Effector memory CD8-positive, alpha-beta T cell (primary cell): ENCODE data around the gene PADI3.
"Not testable (repeated sequence)": the region's sequence is repeated elsewhere in the genome, so short reads cannot be mapped to it uniquely, and the experiment has no call there.

Experiments used
- ATAC-seq: fragments of 150-1000 bp; cut with Tn5 transposase; replicated peaks from 2 replicates; pipeline ENCODE4 v1.10.0; 2021; ENCODE audit warnings: mild to moderate bottlenecking, moderate library complexity
- DNase-seq, 3 experiments: peaks; one replicate each; pipeline ENCODE4 v3.0.0; 2021
- H3K27ac Mint-ChIP-seq, 2 donors: one replicate each; pipeline ENCODE4 v1.8.0; 2022; ENCODE audit warnings: mild to moderate bottlenecking in 2 of 2, mixed read lengths in 2 of 2, moderate library complexity in 2 of 2
- H3K27me3 Mint-ChIP-seq, 2 donors: one replicate each; pipeline ENCODE4 v1.8.0; 2022; ENCODE audit warnings: mixed read lengths in 2 of 2
- H3K36me3 Mint-ChIP-seq: one replicate; pipeline ENCODE4 v1.8.0; 2022; ENCODE audit warnings: mild to moderate bottlenecking, moderate library complexity, mixed read lengths; ENCODE audit not compliant: insufficient read depth
- H3K4me1 Mint-ChIP-seq, 2 donors: one replicate each; pipeline ENCODE4 v1.8.0; 2022; ENCODE audit warnings: low read depth in 2 of 2, mixed read lengths in 2 of 2
- H3K4me3 Mint-ChIP-seq, 2 donors: one replicate each; pipeline ENCODE4 v1.8.0; 2022; ENCODE audit warnings: mild to moderate bottlenecking in 2 of 2, mixed read lengths in 2 of 2, moderate library complexity in 2 of 2
- H3K9me3 Mint-ChIP-seq, 2 donors: one replicate each; pipeline ENCODE4 v1.8.0; 2022; ENCODE audit warnings: mixed read lengths in 2 of 2

Gene PADI3

DNA sequence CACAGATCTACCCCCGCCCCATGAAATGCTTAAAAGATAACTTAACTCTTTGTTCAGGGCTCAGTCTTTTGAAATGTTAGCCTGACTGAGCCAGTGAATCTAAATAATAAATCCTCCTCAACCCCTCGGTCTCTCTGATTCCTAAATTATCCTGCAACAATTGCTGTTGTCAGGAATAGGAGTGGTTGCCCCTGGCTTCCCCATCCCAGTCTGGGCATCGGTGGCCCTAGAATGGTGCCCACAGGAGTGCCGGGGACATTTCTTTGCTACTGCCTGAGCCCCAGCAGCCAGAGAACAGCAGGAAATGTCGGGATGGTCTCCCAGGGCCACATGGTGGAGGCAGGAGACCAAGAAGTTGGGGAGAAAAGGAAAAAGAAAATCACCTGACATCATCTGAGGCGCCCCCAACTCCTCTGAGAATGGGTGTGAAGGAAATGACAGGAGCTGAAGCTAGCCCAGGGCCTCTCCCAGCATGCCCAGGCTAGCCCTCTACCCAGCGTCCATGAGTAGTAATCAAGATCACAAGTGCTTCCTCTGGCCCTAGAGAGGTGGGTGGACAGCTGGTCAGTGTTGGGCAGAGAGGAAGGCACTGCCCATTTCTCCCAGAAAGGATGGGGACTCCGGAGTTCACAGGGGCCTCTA is 60.6 kb downstream of the PADI3 start:
- Mint-ChIP-seq H3K9me3 (no peaks in the 10 kb centered on the region), H3K36me3 (no peaks in the 10 kb centered on the region), H3K4me3 (no peak overlapping the region), H3K27ac (no peak overlapping the region), H3K27me3 (peaks cover 62 to 93% of the 10 kb centered on the region in 2 donors), H3K4me1 (no peaks in the 10 kb centered on the region)
- DNase-seq (no peak), ATAC-seq (no peak)

DNA sequence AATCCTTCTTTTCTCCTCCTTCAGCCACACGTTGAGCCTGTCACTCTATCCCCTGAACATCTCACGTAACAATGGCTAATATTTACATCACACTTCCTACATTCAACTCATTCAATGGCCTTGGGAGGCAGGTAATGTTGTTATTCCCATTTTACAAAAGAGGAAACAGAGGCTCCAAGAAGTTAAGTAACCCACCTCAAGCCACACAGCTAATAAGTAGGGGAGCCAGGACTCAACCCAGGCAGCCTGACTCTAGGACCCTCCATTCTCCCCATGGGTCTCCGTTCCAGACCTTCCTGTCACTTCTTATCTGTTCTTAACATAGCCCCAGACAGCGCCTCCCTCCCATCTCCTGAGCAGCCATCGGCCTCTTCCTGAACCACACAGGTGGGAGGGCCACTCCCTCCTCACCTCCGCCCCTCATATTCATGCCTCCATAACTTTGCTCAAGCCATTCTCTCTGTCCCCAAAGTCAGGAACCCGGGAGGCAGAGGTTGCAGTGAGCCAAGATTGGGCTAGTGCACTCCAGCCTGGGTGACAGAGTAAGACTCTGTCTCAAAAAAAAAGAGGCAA is 61.3 kb downstream of the PADI3 start:
- Mint-ChIP-seq H3K27ac (no peak overlapping the region), H3K27me3 (peaks cover 67 to 91% of the 10 kb centered on the region in 2 donors), H3K4me1 (no peaks in the 10 kb centered on the region), H3K4me3 (no peak overlapping the region), H3K9me3 (no peaks in the 10 kb centered on the region), H3K36me3 (no peaks in the 10 kb centered on the region)
- ATAC-seq (no peak), DNase-seq (no peak)

DNA sequence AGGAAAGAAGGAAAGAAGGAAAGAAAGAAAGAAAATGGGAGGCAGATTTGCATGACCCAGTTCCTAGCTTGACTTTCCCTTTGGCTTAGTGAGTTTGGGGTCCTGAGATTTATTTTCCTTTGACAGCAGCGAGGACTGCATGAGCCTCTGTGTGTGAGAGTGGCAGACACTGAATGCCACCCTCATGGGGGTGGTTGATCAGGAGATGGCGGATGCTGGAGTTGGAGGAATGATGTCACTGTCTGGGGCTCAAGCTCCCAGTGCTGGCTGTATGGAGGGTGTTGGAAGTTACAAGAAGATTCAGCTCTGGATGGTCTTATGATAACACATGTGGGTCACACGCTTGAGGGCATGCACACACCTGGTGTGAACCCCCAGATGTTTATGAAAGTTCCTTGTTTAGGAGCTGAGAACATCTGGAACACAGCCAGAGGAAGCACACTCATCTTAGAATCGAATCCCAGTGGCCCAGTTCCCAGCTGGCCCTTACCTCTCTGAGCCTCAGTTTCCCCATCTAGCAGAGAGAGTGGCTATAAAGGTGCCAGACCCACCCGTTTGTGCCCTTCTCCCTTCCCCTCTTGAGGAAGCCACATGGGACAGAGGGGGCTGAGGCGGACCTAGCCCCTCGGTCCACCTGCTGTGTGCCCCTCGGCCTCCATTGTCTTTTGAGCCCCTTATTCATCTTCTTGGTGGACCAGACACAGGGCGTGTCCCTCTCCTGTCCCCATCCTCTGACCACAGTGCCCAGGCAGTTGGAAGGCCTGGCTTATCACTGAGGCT is 64.8 kb downstream of the PADI3 start:
- ATAC-seq: no peak
- Mint-ChIP-seq H3K4me1 (no peaks in the 10 kb centered on the region), H3K9me3 (no peaks in the 10 kb centered on the region), H3K36me3 (no peaks in the 10 kb centered on the region), H3K27me3 (peaks cover 45 to 61% of the 10 kb centered on the region in 2 donors), H3K27ac (no peak overlapping the region), H3K4me3 (no peak overlapping the region)
- no peak for DNase-seq

DNA sequence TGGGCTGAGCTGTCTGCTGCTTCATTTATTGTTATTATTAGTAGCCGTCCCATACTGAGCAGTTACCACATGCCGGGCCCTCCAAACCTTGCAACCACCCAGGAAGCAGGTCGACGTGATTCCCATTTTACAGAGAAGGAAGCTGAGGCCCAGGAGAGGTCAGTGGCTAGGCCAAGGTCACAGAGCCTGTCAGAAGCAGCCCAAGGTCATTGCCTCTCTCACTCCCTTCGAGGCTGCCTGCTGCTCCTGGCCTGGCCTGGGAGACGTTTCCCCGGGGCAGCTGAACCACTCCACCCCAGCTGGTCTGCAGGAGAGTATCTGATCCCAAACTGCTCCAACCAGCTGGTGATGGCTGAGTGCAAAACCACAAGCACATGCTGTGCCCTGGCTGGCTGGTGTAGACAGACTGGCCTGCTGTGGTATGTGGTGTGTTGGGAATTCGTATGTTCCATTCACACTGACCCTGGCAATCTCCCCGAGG is 65.6 kb downstream of the PADI3 start:
- no peak for DNase-seq
- H3K36me3 Mint-ChIP-seq: no peaks in the 10 kb centered on the region

DNA sequence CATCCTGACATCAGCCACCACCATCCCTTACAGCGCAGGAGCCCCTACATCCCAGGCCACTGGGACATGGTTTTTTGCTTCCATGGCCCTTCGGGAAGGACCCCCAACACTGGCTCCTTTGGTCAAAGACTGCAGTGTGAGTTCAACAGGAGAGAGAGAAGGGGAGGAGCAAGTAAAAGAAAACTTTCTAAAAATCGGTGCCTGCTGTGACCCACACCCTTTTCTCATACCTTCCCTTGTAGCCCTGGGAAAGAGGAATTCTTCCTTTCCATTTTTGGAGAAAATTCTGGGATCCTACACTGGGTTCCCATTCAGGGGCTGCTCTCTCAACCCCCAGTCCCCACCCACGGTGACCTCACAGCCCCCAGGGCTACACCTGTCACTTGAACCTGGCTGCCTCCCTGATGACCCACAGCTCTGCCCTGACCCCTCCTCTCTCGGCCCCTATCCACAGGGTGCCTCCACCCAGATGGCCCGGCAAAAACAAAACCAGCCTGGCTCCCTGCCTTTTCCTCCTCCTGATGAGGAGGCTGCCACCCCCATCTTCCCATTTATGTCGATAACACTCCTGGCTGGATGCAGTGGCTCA is 66.7 kb downstream of the PADI3 start:
- Mint-ChIP-seq H3K4me3 (no peak overlapping the region), H3K36me3 (no peaks in the 10 kb centered on the region), H3K27ac (no peak overlapping the region), H3K9me3 (no peaks in the 10 kb centered on the region), H3K4me1 (no peaks in the 10 kb centered on the region), H3K27me3 (peaks cover 27 to 46% of the 10 kb centered on the region in 2 donors)
- no peak for ATAC-seq
- no peak for DNase-seq

More for the DNA sequence above, 65.6 kb downstream of the PADI3 start:
- no peak for ATAC-seq
- no peaks in the 10 kb centered on the region for H3K9me3 Mint-ChIP-seq
- H3K4me1 Mint-ChIP-seq: no peaks in the 10 kb centered on the region
- H3K4me3 Mint-ChIP-seq: no peak overlapping the region
- no peak overlapping the region for H3K27ac Mint-ChIP-seq
- peaks cover 38 to 53% of the 10 kb centered on the region in 2 donors for H3K27me3 Mint-ChIP-seq

DNA sequence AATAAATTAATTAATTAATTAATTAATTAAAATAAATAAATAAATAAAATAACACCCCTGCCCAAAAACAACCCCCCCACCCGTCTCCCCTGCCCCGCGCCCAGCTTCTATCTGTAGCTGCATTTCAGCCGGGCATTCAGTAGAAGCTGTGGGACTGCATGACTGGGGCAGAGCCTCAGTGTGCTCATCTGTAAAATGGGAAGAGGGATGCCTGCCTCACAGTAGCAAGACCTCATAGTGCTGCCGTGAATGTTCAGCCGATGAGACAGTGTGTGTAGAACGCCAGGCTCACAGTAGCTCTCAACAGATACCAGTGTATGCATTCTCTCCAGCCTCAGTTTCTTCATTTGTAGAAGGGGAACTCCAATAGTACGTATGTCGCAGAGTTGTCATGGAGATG is 67.8 kb downstream of the PADI3 start:
- Mint-ChIP-seq H3K9me3 (no peaks in the 10 kb centered on the region), H3K36me3 (no peaks in the 10 kb centered on the region), H3K4me3 (no peak overlapping the region), H3K27me3 (peaks cover 26 to 53% of the 10 kb centered on the region in 2 donors), H3K27ac (no peak overlapping the region), H3K4me1 (no peaks in the 10 kb centered on the region)
- DNase-seq: no peak
- no peak for ATAC-seq

DNA sequence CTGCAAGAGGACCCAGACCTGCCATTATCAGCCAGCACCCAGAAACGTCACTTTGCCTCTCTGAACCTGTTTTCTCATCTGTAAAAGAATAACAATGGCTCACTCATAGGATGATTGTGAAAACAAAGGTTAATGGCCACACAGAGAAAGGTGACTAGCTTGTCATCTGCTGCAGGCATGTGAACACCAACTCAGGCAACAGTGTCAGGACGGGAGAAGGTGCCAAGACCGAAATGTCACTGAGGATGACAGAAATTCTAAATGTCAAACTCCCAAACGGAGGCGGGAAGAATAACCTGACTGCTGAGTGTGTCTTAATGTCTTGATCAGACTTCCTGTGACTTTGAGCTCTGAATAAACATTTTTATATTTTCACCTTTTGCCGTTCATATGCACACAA is 69.4 kb downstream of the PADI3 start:
- DNase-seq (no peak), ATAC-seq (no peak)
- no peaks in the 10 kb centered on the region for H3K9me3 Mint-ChIP-seq
- H3K36me3 Mint-ChIP-seq: no peaks in the 10 kb centered on the region
- H3K4me1 Mint-ChIP-seq: no peaks in the 10 kb centered on the region
- H3K27me3 Mint-ChIP-seq: peaks cover 11 to 38% of the 10 kb centered on the region in 2 donors
- no peak overlapping the region for H3K4me3 Mint-ChIP-seq
- no peak overlapping the region for H3K27ac Mint-ChIP-seq

DNA sequence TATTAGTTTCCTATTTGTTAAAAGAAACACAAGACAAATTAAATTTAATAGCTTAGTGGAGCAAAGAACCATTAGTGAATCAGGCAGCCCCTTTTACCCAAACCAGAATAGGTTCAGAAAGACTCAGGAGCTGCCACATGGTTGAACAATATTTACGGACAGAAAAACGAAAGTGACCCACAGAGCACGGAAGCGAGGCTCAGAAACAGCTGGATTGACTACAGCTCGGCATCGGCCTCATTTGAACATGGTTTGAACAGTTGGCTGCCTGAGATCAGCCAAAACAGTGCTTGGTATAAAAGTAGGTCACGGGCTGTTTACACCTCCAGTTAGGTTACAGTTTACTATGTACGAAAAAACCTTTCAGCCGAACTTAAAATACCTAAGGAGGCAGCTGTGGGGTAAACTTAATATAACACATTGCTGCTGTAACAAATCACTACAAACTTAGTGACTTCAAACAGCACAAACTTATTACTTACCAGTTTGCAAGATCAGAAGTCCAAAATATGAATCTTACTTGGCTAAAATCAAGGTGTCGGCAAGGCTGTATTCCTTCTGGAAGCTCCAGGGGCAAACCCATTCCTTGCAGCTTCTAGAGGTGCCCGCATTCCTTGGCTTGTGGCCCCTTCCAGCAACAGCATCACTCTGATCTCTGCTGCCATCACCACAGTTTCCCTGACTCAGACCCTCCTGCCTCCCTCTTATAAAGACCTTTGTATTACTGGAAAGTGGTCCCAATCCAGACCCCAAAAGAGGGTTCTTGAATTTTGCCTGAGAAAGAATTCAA is 70.9 kb downstream of the PADI3 start:
- no peaks in the 10 kb centered on the region for H3K4me1 Mint-ChIP-seq
- H3K27ac Mint-ChIP-seq: no peak overlapping the region
- no peak overlapping the region for H3K4me3 Mint-ChIP-seq
- H3K27me3 Mint-ChIP-seq: peaks cover 5 to 23% of the 10 kb centered on the region in 2 donors
- DNase-seq (no peak), ATAC-seq (no peak)
- H3K36me3 Mint-ChIP-seq: no peaks in the 10 kb centered on the region
- no peaks in the 10 kb centered on the region for H3K9me3 Mint-ChIP-seq

DNA sequence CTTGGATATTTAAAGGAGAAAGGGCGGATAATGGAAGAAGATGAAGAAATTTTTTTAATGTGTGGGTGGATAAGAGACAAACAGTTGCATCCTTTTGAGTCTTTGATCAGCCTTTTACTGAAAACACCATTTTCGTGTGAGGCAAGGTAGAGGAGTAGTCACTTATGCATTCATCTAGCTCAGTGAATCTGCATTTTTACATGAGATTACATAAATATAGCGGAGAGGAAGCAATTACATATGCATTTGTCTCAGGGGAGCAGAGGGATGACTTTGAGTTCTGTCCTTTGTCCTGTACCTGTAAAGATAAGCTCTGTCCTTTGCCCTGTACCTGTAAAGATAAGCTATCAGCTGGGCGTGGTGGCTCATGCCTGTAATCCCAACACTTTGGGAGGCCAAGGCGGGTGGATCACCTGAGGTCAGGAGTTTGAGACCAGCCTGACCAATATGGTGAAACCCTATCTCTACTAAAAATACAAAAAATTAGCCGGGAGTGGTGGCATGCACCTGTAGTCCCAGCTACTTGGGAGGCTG is 73.0 kb downstream of the PADI3 start:
- not testable (repeated sequence) for H3K9me3 Mint-ChIP-seq, H3K36me3 Mint-ChIP-seq, H3K4me1 Mint-ChIP-seq, ATAC-seq, DNase-seq, H3K4me3 Mint-ChIP-seq, H3K27ac Mint-ChIP-seq
- peaks cover 6 to 20% of the 10 kb centered on the region in 2 donors for H3K27me3 Mint-ChIP-seq

DNA sequence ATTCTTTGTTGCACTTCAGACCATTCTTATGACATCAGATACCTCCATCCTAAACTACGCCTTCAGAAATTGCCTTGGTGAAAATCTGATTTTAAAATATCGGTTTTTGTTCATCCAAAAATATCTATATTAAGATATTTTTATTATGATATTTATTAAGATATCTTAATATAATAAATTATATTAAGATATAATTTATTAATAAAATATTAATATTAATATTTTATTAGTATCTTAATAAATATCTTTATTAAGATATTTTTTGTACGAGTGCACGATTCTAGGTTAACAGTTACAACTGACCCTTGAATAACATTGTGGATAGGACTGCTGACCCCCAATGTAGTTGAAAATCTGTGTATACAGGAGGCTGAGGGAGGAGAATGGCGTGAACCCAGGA is 80.0 kb downstream of the PADI3 start:
- Mint-ChIP-seq H3K36me3 (peaks cover 5% of the 10 kb centered on the region), H3K27ac (no peak overlapping the region), H3K4me1 (no peaks in the 10 kb centered on the region), H3K27me3 (peaks cover 39 to 40% of the 10 kb centered on the region in 2 donors), H3K4me3 (no peak overlapping the region), H3K9me3 (no peaks in the 10 kb centered on the region)
- DNase-seq (no peak), ATAC-seq (no peak)

DNA sequence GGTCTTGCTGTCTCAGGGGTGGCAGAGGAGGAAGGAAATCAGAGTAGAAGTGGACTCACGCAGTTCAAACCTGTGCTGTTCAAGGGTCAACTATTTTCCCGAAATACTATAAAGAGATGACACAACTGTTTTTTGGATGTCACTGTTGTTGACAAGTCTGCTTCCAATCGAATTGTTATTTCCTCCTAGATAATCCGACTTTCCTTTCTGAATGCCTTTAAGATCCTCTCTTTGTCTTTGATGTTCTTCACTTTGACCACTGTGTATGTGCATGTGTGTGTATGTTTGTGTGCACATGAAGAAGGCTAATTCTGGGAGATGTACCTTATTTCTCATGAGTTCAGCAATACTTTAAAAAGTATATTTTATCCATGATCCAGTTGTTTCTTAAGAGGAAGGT is 80.7 kb downstream of the PADI3 start:
- ATAC-seq (no peak), DNase-seq (no peak)
- no peak overlapping the region for H3K27ac Mint-ChIP-seq
- H3K36me3 Mint-ChIP-seq: peaks cover 5% of the 10 kb centered on the region
- no peaks in the 10 kb centered on the region for H3K9me3 Mint-ChIP-seq
- peaks cover 41 to 45% of the 10 kb centered on the region in 2 donors for H3K27me3 Mint-ChIP-seq
- no peak overlapping the region for H3K4me3 Mint-ChIP-seq
- no peaks in the 10 kb centered on the region for H3K4me1 Mint-ChIP-seq

DNA sequence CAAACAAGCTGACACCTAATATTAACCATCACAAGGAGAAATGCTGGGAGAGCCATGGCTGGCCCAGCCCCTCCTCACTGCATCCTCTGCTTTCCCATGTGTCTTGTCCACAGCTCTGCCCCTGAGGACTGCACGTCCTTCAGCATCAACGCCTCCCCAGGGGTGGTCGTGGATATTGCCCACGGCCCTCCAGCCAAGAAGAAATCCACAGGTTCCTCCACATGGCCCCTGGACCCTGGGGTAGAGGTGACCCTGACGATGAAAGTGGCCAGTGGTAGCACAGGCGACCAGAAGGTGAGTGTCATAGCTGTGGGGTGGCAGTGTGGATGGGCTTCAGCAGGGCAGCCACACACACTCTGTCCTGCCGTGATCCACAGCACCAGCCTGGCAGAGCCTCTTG is 82.0 kb downstream of the PADI3 start:
- no peak overlapping the region for H3K4me3 Mint-ChIP-seq
- H3K4me1 Mint-ChIP-seq: no peaks in the 10 kb centered on the region
- DNase-seq (no peak), ATAC-seq (no peak)
- H3K27ac Mint-ChIP-seq: no peak overlapping the region
- peaks cover 5% of the 10 kb centered on the region for H3K36me3 Mint-ChIP-seq
- peaks cover 37 to 54% of the 10 kb centered on the region in 2 donors for H3K27me3 Mint-ChIP-seq
- no peaks in the 10 kb centered on the region for H3K9me3 Mint-ChIP-seq

DNA sequence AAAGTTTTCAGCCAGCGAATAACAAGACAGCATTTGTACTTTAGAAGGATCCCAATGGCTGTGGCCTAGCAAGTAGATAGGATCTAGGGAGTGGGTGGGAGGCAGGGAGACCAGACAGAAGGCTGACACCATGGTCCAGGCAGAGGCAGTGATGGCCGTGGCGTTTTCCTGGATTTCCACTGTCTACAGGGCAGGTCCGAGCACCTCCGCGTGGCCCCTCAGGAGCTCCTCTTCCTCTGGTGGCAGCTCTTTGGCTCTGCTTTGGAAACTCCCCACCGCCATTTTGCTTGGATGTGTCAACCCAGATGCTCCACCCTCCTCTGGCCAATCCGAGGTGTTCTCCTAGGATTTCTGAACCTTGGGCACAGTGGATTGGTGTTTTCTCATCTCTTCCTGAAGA is 84.2 kb downstream of the PADI3 start:
- ATAC-seq (no peak), DNase-seq (no peak)
- Mint-ChIP-seq H3K27me3 (peaks cover 44 to 61% of the 10 kb centered on the region in 2 donors), H3K9me3 (no peaks in the 10 kb centered on the region), H3K27ac (no peak overlapping the region), H3K4me1 (peaks cover 0 to 4% of the 10 kb centered on the region in 2 donors), H3K4me3 (no peak overlapping the region), H3K36me3 (peaks cover 2% of the 10 kb centered on the region)
